ENCODE data around the gene AK8. TPM values are rescaled to one million over a fixed set of nuclear protein-coding genes. Genes with fewer than 3 reads are reported as not detected.

AK8 gene
- total and polyA plus RNA-seq, 9 of the 15 experiments (the other 6 are each of a cell fraction or from before 2014, with no cell fraction given), result 0.06 to 0.37 TPM; not detected in 7

GRCh38 chr9:132875159-132875558 is 2.9 kb downstream of the AK8 start (continued):
- no peak for TF ChIP-seq DIDO1 (tag; IDR thresholded peaks at IDR 0.05; ENCODE audit: low read depth)
- TF ChIP-seq SETDB1 (IDR thresholded peaks at IDR 0.05; ENCODE audit: low read length), result no peak
- no peak for TF ChIP-seq NR1H2 (CRISPR knock-in tag; IDR thresholded peaks at IDR 0.05)
- no peak for TF ChIP-seq NFRKB (IDR thresholded peaks at IDR 0.05; ENCODE audit: low read depth)
- TF ChIP-seq TCF7 (IDR thresholded peaks at IDR 0.05; ENCODE audit: borderline replicate concordance), result no peak

DNA sequence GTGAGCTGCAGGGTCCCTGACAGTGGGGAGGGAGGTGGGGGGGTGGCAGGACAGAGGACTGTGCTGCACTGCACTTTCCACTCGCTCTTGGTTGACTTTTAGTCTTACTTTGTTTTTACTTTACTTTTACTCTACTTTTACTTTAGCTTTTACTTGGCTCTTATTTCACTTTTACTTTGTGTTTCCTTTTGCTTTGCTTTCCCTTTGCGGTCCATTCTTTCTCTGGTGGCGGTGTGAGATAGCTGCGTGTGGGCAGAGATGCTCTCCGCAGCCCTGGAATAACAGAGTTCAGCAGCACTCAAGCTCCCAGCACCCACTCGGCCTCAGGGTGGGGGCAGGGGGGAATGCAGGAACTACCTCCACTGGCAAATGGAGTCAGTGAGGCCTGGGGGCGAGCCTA is 4.7 kb downstream of the AK8 start:
- Histone ChIP-seq H3K4me1 (replicated peaks in 1 of 2; ENCODE audit: control insufficient read depth in 2 of 2, insufficient read depth in 2 of 2, low read length in 2 of 2) (peaks cover 0 to 15% of the 10 kb centered on the region in 2 experiments; a peak in 2 of 5 replicates), H3K9me1 (ENCODE audit: control insufficient read depth, insufficient read depth, low read length) (no peaks in the 10 kb centered on the region), H3K27ac (ENCODE audit: extremely low read depth, low read depth, low read length) (no peak overlapping the region), H3K79me2 (ENCODE audit: control insufficient read depth, insufficient read depth, low read length) (no peaks in the 10 kb centered on the region), H3K36me3 (ENCODE audit: control insufficient read depth, insufficient read depth, low read length) (no peaks in the 10 kb centered on the region), H2AFZ (ENCODE audit: low read depth, low read length) (no peak overlapping the region), H3K4me2 (ENCODE audit: insufficient read depth, low read length) (no peak overlapping the region), H3K9me3 (replicated peaks; ENCODE audit: control insufficient read depth, insufficient read depth, low read depth, low read length) (no peaks in the 10 kb centered on the region), H3K27me3 (ENCODE audit: control insufficient read depth in 2 of 2, insufficient read depth in 2 of 2, low read length in 2 of 2) (peaks cover 42 to 85% of the 10 kb centered on the region in 2 experiments; a peak in 4 of 5 replicates), H3K9ac (ENCODE audit: insufficient read depth in 1 of 2, low read depth in 2 of 2, low read length in 2 of 2) (no peak overlapping the region), H3K4me3 (no peak overlapping the region), H4K20me1 (replicated peaks; ENCODE audit: control insufficient read depth, insufficient read depth, low read length) (peaks cover 4% of the 10 kb centered on the region; the same call in 1 of the 2 replicates)
- BruUV-seq (replicated peaks), result no TSS peak
- no peak for FAIRE-seq
- WGBS (ENCODE audit: insufficient coverage, low coverage, missing lambda C conversion rate), result 2% methylated on average over 7 of the region's 7 CpGs
- POLR2A ChIA-PET, result interaction anchor here (0.7 kb wide), 1 partner anchor 365 kb away, joined by 3 read pairs; no protein-coding TSS in a partner anchor
- no peak for ATAC-seq
- TF ChIP-seq YY1 (IDR thresholded peaks at IDR 0.05; ENCODE audit: borderline replicate concordance in 1 of 3, control insufficient read depth in 1 of 3, extremely low read depth in 1 of 3, insufficient read depth in 3 of 3, insufficient read length in 1 of 3, insufficient replicate concordance in 2 of 3, low read depth in 1 of 3, low read length in 2 of 3), result no peak
- no peak for TF ChIP-seq E2F6 (IDR thresholded peaks at IDR 0.05; ENCODE audit: borderline replicate concordance in 1 of 2, extremely low read depth in 1 of 2, insufficient read depth in 1 of 2, insufficient read length in 1 of 2, low read depth in 1 of 2, low read length in 1 of 2, poor library complexity in 1 of 2, severe bottlenecking in 1 of 2)
- in situ Hi-C loops (cut with MboI), result no loop called here
- DNase-seq (ENCODE audit: extremely low read depth in 1 of 4, low spot score in 3 of 4), result no peak
- CTCF ChIA-PET (ENCODE audit: low intra/inter-chr PET ratio), result no interaction called here
- intact Hi-C loops (cut with micrococcal nuclease), result no loop called here

Data from K562 (cell line).